Stimulated activated CD4-positive, alpha-beta T cell treated with anti-CD3 and anti-CD28 coated beads, Interleukin-12 subunit alpha, Interleukin-12 subunit beta, amount 100 ng/mL, for 24 hours (primary cell): ENCODE measurements around the gene CELA3B.
"Not testable (repeated sequence)": the region's sequence is repeated elsewhere in the genome, so short reads cannot be mapped to it uniquely, and the experiment has no call there.

Experiments
- DNase-seq, 2 experiments: peaks; one replicate each; pipeline ENCODE4 v3.0.0-alpha.2; 2020; ENCODE audit warnings: low read depth in 2 of 2

The CELA3B gene

GRCh38 chr1:21976703-21977239 is at the start of gene CELA3B:
Gene CELA3B, plus strand, starts transcription at chr1:21977022. Its CDS starts 18 bp downstream, at chr1:21977040.
- DNase-seq, result not testable (repeated sequence)

DNA sequence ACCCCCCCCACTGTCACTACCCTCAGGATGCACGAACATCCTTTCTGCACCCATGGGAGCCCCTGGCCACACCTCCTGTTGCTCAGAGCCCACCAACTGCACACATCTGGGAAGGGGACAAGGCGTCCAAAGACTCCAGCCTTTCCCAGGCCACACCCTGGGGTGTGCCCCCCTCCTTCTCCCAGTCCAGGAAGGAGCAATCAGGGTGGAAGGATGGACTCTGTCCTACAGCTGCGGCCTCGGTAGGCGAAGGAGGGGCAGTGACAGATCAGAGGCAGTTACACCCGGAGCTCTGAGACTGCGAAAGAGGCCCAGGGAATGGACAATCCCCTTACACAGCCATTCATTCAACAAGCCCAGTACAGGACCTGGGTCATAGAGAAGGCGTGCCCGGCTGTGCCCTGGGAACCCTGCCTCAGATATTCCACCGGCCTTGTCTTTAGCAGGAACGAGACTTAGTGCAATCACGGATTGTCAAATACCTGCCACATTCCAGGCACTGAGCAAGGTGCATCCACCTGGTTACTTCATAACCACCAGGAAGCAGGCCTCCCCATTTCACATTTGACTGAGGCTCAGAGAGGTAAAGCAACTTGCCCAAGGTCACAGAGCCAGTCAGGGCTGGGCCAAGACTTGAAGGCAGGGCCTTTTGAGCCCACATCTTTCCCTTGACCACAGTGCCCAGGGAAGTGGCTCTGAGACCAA is 49.1 kb upstream of the CELA3B start:
- no peak for DNase-seq

DNA sequence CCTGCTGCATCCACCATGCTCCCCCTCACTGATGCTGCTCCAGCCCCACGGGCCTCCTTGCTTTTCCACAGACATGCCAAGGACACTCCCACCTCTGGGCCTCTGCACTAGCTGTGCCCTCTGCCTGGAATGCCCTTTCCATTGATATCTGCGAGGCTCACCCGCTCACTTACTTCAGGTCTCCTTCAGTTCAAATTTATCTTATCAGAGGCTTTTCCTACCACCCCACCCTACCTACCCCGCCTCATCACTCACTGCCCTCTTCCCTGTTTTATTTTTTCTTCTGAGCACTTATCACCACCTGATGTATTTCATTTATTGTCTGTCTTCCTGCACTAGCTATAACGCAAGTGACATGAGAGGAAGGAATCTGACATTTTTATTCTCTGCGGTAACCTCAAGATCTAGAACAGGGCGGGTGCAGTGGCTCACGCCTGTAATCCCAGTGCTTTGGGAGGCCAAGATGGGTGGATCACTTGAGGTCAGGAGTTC is 46.7 kb upstream of the CELA3B start:
- DNase-seq, result no peak

DNA sequence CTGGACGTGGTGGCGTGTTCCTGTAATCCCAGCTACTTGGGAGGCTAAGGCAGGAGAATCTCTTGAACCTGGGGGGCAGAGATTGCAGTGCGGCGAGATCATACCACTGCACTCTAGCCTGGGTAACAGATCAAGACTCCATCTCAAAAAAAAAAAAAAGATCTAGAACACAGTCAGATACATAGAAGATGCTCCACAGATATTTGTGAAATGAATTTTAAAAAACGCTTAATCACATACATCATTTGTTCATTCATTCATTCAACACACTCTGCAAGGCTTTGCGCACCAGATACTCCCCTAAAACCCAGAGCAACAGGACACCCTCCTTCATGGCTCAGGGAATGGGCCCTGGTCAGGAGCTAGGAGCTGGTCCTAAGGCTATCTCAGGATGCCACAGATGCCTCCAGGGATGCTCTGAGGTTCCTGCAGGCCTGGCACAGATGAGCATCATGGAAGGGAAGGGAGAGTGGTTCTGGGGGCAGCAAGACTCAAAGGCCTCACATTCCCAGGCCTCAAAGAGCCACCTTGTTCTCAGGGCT is 46.1 kb upstream of the CELA3B start:
- DNase-seq, result no peak

DNA sequence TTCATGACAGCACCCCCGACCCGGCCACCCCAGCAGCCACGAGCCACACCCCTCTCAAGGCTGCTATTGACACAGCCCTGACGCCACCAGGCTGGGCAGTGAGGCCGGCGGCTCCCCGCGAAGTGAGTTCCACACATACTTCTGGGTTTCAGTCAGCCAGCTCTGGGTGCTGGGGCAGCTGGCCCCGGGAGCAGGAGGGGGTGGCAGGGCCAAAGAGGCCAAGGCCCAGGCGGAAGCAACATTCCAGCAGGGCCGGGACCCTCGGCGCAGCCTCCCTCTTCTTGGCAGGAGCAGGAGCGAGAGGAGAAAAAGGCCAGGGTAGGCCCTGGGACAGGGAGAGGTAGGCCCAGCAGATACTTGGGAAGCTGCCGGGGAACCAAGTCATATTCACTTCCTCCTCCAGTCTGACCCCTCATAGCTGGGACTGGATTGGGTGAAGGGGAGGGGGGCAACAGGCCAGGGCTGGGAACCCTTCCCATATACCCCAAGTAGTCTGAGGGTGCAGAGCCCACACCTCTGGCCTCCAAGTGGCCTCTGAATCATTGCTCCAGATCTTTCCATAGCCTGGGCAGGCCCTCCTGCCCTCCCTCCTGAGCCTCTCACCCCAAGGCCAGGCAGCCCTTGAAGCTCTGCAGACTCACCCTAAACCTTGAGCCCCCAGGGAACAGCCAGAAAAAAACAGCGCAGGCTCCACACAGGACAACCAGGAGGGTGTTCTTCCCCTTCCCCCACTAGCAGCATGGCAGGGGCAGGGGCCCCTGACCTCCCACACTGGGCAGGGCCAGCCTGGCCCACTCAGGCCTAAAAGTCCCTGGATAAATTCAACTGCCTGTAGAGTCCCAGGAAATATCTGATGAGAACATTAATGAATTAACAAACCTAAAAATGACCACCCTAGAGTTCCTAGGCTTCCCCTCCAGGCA is 45.4 kb upstream of the CELA3B start:
- no peak for DNase-seq

GRCh38 chr1:21932127-21932526 is 44.7 kb upstream of the CELA3B start:
- no peak for DNase-seq

- DNase-seq, result no peak
Measured at GRCh38 chr1:21933397-21934248, 43.2 kb upstream of the CELA3B start.

DNA sequence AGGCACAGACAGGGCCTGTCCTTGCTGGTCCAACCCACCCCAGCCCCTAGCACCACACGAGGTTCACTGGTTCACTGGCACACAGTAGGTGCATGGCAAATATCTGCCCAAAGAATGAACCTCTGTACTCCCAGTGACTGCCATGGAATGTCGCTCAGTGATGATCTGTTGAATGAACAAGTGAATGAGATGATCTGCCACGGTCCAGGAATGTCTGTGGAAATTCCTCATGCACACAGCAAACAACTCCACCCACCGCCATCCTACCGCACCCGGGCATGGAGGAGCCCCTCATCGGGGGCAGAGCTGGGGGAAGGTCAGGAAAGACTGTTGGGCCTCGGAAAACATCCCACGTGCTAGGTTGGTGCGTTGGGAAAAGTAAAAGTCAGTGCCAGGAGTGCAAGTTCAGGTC is 41.4 kb upstream of the CELA3B start:
- no peak for DNase-seq

GRCh38 chr1:21935891-21936365 is 40.9 kb upstream of the CELA3B start:
- no peak for DNase-seq

GRCh38 chr1:21936366-21937031 is 40.3 kb upstream of the CELA3B start:
- no peak for DNase-seq

- no peak for DNase-seq
Measured at GRCh38 chr1:21937034-21937371, 39.8 kb upstream of the CELA3B start, which contains the start of gene HSPG2. Gene HSPG2, minus strand, starts transcription at chr1:21937310. Its CDS starts 93 bp downstream, at chr1:21937217.

GRCh38 chr1:21937372-21938121 is 39.3 kb upstream of the CELA3B start:
- peak; percentile 25 to 44 for DNase-seq

- DNase-seq, result no peak
Measured at GRCh38 chr1:21938732-21939538, 37.9 kb upstream of the CELA3B start.

- no peak for DNase-seq
Measured at GRCh38 chr1:21939650-21940374, 37.0 kb upstream of the CELA3B start.

DNA sequence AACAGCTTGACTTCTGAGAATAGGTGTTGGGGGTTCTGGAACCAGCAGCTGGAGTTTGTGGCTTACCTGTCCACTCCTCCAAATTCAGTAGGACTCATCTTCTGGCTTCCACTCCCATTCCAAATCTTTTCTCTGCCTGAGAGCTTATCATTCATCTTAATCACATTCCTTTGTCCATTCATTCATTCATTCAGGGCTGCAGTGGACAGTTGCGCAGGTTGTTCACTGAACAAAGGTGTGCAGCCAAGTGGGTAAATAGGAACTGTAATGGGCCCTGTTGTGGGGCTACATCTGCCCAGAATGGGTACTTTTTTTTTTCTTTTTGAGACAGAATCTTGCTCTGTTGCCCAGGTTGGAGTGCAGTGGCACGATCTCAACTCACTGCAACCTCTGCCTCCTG is 36.3 kb upstream of the CELA3B start:
- no peak for DNase-seq

GRCh38 chr1:21941370-21941769 is 35.5 kb upstream of the CELA3B start:
- no peak for DNase-seq

DNA sequence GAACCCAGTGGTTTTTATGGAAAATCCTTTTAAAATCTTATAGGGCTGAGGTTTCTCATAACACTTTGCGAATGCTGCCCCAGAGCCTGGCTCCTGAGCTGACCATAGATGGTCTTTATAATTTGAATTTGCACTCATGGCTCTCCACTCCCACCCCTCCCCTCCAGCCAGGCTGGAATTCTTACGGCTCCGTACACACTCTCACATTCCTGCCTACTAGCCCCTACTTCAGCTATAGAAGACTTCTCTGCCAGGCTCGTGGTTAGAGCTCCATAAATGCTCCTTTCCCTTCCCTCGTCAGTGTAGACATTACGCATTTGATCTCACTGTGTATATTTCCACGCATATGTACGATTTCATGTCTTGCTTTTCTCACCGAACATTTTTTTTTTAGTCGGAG is 34.4 kb upstream of the CELA3B start:
- no peak for DNase-seq

DNA sequence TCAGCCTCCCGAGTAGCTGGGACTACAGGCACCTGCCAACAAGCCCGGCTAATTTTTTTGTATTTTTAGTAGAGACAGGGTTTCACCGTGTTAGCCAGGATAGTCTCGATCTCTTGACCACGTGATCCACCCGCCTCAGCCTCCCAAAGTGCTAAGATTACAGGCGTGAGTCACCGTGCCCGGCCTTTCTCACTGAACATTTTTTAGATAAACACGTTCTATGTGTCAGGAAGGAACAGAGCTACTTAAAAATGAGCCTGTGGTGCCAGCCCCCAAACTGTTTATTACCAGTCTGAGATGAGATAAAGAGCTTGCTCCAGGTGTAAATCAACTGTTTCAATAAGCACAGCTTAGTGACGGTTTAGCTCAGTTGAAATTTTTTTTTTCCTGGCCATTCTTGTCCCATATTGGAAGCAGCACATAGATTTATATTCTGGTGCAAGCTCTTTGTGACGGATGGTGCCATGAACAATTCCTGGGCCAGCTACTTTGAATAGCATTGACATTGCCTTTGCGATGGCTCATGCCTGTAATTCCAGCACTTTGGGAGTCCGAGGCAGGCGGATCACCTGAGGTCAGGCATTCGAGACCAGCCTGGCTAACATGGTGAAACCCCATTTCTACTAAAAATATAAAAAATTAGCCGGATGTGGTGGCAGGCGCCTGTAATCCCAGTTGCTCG is 33.7 kb upstream of the CELA3B start:
- not testable (repeated sequence) for DNase-seq
